ENCODE data around the gene BICD1.

GRCh38 chr12:32181498-32182175 is 75.0 kb downstream of the BICD1 start:
- no peak for TF ChIP-seq MAX (IDR thresholded peaks at IDR 0.05)
- TF ChIP-seq ZFP36 (IDR thresholded peaks at IDR 0.05; ENCODE audit: borderline replicate concordance, partially characterized antibody): no peak
